Cardiac muscle cell (in vitro differentiated cells and primary cell): ENCODE measurements around the gene CXCR1. TPM values are rescaled to one million over a fixed set of nuclear protein-coding genes. Genes with fewer than 3 reads are reported as not detected.
A peak's percentile ranks its signal among the peaks of the same experiment; 100 is the strongest.

Experiments
- DNase-seq, 2 donors: peaks; one replicate each; pipeline versions ENCODE4 v3.0.0 to v3.0.0-alpha.2; 2010 to 2017; ENCODE audit warnings: low read depth in 1 of 2, low spot score in 1 of 2
- H3K27ac ChIP-seq: fragments of 200-600 bp; sonication (generic); 2 replicates; pipeline ENCODE4 v1.5.1; 2016
- H3K27me3 ChIP-seq: fragments of 200-600 bp; sonication (generic); 2 replicates; pipeline ENCODE4 v1.6.0; 2016; ENCODE audit warnings: control low read depth
- H3K36me3 ChIP-seq: fragments of 200-600 bp; sonication (generic); 2 replicates; pipeline ENCODE4 v1.5.1; 2016; ENCODE audit warnings: control low read depth
- H3K4me1 ChIP-seq: fragments of 200-600 bp; sonication (generic); 2 replicates; pipeline ENCODE4 v1.8.1; 2017; ENCODE audit warnings: low read depth, mild to moderate bottlenecking, mixed run types
- H3K4me3 ChIP-seq: fragments of 200-600 bp; sonication (generic); 2 replicates; pipeline ENCODE4 v1.5.1; 2016; ENCODE audit warnings: mild to moderate bottlenecking
- H3K9me3 ChIP-seq: fragments of 200-600 bp; sonication (generic); 2 replicates; pipeline ENCODE4 v1.5.1; 2017; ENCODE audit warnings: low read depth, mild to moderate bottlenecking, control low read depth
- CTCF ChIP-seq: IDR thresholded peaks from 2 replicates; pipeline ENCODE4 v1.5.1; 2012; ENCODE audit warnings: low read depth, mild to moderate bottlenecking, low read length
- polyA plus RNA-seq: library from polyadenylated mRNA; unstranded; fragments of >200 nt; fragmentation: Nextera tagmentation; extraction: Ambion mirVana; gene quantifications from 2 replicates; pipeline ENCODE4 v1.2.1, GENCODE V29; 2016
- total RNA-seq: library from RNA; depleted of rRNA; stranded (reverse); fragments of >200 nt; gene quantifications from 2 replicates; pipeline ENCODE4 v1.2.3, GENCODE V29; 2016

Gene CXCR1
- total and polyA plus RNA-seq, 2 experiments from 2014 or later: not detected

- H3K27me3 ChIP-seq: peaks cover 10% of the 10 kb centered on the region
- no peaks in the 10 kb centered on the region for H3K4me1 ChIP-seq
- H3K9me3 ChIP-seq: no peaks in the 10 kb centered on the region
- no peaks in the 10 kb centered on the region for H3K36me3 ChIP-seq
- H3K4me3 ChIP-seq: no peak overlapping the region
- peak in 1 of 2 donors; percentile 14 for DNase-seq
- no peak for TF ChIP-seq CTCF
- H3K27ac ChIP-seq: no peak overlapping the region
Measured at GRCh38 chr2:218169757-218170546, 3.2 kb upstream of the CXCR1 start.

GRCh38 chr2:218168635-218169462 is 2.1 kb upstream of the CXCR1 start:
- peaks cover 10% of the 10 kb centered on the region for H3K27me3 ChIP-seq
- H3K4me3 ChIP-seq: no peak overlapping the region
- no peak overlapping the region for H3K27ac ChIP-seq
- peak; percentile 48 to 82 for DNase-seq
- TF ChIP-seq CTCF: peak; percentile 83
- no peaks in the 10 kb centered on the region for H3K9me3 ChIP-seq
- no peaks in the 10 kb centered on the region for H3K36me3 ChIP-seq
- H3K4me1 ChIP-seq: no peaks in the 10 kb centered on the region

GRCh38 chr2:218168016-218168415 is 1.3 kb upstream of the CXCR1 start:
- Histone ChIP-seq H3K4me3 (no peak overlapping the region), H3K9me3 (no peaks in the 10 kb centered on the region), H3K27ac (no peak overlapping the region), H3K36me3 (no peaks in the 10 kb centered on the region), H3K27me3 (peaks cover 10% of the 10 kb centered on the region), H3K4me1 (no peaks in the 10 kb centered on the region)
- no peak for DNase-seq
- TF ChIP-seq CTCF: no peak

GRCh38 chr2:218162814-218163213 is 3.9 kb downstream of the CXCR1 start:
- no peaks in the 10 kb centered on the region for H3K9me3 ChIP-seq
- peaks cover 13% of the 10 kb centered on the region for H3K27me3 ChIP-seq
- H3K36me3 ChIP-seq: no peaks in the 10 kb centered on the region
- H3K4me1 ChIP-seq: no peaks in the 10 kb centered on the region
- no peak for TF ChIP-seq CTCF
- no peak overlapping the region for H3K4me3 ChIP-seq
- no peak overlapping the region for H3K27ac ChIP-seq
- DNase-seq: no peak

- TF ChIP-seq CTCF: no peak
- no peak overlapping the region for H3K4me3 ChIP-seq
- H3K27ac ChIP-seq: no peak overlapping the region
- H3K36me3 ChIP-seq: no peaks in the 10 kb centered on the region
- DNase-seq: no peak
- no peaks in the 10 kb centered on the region for H3K4me1 ChIP-seq
- no peaks in the 10 kb centered on the region for H3K9me3 ChIP-seq
- peaks cover 7% of the 10 kb centered on the region for H3K27me3 ChIP-seq
Measured at GRCh38 chr2:218161644-218162043, 5.1 kb downstream of the CXCR1 start.
